ENCODE data around the gene DDX19B.

DDX19B gene

DNA sequence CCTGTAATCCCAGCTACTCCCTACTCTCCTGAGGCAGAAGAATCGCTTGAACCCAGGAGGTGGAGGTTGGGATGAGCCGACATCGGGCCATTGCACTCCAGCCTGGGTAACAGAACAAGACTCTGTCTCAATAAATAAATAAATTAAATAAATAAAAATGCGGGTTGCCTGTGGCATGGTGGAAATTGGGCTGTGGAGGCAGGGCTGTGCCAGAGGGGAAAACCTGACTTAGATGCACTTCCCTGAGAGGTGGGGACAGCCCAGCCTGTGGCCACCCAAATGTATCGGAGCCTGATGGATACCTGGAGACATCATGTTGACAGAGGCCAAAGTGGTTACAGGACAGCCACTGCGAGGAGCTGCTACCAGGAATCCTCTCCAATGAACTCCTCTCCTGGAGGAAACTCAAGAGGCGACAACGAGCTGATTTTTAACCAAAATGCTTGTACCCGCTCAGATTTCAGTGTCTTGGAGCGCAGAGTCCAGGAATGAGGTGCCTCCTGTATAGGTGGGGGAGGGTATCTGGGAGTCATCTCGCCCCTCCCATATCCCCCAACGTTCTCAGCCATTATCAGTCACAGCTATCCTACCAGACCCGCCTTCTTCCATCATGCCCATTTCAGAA is 80.0 kb downstream of the DDX19B start:
- Histone ChIP-seq H3K4me3 (no peak overlapping the region), H4K20me1 (peaks cover 29% of the 10 kb centered on the region), H3K27me3 (no peaks in the 10 kb centered on the region), H3K36me3 (peaks cover 58% of the 10 kb centered on the region), H3K27ac (peak overlapping the region; percentile 96; the same call in 1 of the 2 replicates), H3K9me3 (no peaks in the 10 kb centered on the region), H3K9ac (peak overlapping the region; percentile 20; the same call in 1 of the 2 replicates), H3K4me2 (peak overlapping the region; percentile 97), H3K4me1 (peaks cover 51% of the 10 kb centered on the region)
- no peak for TF ChIP-seq Cebpa-rat (IDR thresholded peaks at IDR 0.05)

DNA sequence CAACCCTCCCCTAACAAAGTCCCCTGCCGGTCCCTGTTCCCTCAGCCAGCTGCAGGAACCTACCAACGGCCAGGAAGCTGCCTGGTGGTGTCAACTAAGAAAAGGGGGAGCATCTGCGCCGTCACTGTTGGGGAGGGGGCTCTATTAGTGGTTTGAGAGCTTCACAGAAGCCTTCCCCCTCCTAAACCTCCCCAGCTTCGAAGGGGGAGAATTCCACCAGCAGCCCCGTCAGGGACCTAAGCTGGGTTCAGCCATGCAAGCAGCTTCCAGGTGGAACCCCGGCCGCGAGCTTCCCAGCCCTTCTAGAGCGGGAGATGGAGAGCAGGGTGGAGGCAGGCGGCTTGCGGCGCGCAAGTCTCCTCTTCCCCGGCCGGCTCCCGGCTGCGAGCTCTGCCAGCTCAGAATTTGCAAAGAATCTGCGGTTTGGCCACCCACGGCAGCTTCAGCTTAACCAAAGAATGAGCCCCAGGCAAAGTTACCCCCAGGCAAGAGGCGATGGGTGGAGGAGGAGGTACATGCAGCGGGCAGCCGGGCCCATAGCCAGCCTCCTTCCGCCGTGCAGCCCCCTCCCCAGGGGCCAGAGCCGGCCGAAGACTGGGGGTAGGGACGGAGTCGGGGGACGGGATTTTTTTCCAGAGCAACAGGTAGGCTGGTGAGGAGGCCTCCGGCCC is 81.4 kb downstream of the DDX19B start:
- Histone ChIP-seq H3K4me3 (peak overlapping the region; percentile 81), H3K9me3 (no peaks in the 10 kb centered on the region), H3K27me3 (no peaks in the 10 kb centered on the region), H3K9ac (peak overlapping the region; percentile 93), H3K36me3 (peaks cover 57% of the 10 kb centered on the region), H3K4me1 (peaks cover 46% of the 10 kb centered on the region), H3K4me2 (peak overlapping the region; percentile 97), H4K20me1 (peaks cover 23% of the 10 kb centered on the region), H3K27ac (peak overlapping the region; percentile 96)
- TF ChIP-seq Cebpa-rat (IDR thresholded peaks at IDR 0.05), result no peak

DNA sequence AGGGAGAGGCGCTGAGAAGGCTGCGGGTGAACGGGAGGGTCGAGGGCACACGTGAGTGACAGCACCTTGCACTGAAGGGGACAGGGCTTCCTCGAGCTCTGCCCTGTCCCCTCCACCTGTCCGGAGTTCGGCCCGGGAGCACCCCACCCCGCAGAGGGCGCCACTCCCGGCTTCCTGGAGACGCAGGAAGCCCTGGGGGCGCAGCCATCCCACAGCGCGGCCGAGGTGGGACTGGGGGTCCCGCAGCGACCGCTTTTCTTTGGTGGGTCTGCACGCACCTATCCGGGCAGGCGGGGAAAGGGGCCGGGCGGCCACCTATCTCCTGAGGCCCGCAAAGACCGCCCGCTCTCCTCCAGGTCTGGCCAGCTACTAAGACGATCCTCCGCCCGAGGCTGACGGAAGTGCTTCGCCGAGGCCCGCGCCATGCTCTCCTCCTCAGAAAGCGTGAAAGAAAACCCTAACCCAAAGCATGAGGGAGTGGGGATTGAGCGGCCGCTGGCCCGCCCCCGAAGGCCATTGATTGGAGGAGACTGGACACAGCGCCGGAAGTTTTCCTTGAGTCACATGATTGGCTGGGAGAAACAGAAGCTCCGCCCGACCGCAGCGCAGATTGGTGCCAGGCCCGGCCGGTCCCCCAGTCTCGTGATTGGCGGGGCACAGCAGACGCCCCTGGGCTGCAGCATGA is 82.1 kb downstream of the DDX19B start:
- Histone ChIP-seq H3K27ac (peak overlapping the region; percentile 96), H3K9ac (peak overlapping the region; percentile 93), H3K4me1 (peaks cover 39% of the 10 kb centered on the region), H3K9me3 (no peaks in the 10 kb centered on the region), H3K36me3 (peaks cover 59% of the 10 kb centered on the region), H3K27me3 (no peaks in the 10 kb centered on the region), H3K4me3 (peak overlapping the region; percentile 81), H4K20me1 (peaks cover 16% of the 10 kb centered on the region), H3K4me2 (peak overlapping the region; percentile 97)
- TF ChIP-seq Cebpa-rat (IDR thresholded peaks at IDR 0.05), result no peak

DNA sequence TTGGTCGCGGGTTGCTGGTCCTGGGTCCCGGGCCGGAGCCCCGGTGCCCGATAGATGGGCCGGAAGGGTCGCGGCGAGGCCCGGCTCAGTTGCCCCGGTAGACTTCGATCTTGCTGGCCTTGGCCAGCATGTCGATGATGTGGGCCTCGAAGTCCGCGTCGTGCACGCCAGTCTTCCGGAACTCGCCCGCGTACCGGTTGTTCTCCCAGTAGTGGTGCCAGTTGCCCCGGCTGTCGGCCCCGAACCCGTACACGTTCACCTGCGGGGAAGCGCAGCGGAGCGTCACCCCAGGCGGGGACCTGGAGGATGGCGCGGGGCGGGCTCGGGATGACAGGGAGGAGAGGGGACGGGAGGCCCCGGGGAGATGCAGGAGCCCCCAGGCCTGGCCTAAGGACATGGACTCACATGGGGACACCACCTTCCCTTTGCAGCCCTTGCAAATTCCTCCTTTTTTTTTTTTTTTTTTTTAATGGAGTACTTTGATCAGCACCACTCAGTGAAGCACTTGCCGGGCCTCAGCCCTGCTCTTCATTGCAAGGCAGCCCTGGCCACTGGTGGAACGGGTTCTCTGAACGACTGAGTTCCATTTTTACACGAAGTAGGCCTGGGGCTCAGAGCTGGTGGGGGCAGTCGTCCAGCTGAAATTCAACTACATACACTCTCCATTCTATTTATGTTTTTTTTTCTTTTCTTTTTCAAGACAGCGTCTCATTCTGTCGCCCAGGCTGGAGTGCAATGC is 82.8 kb downstream of the DDX19B start:
- Histone ChIP-seq H3K4me2 (peak overlapping the region; percentile 86), H3K9ac (peak overlapping the region; percentile 68), H3K4me1 (peaks cover 32% of the 10 kb centered on the region), H3K4me3 (peak overlapping the region; percentile 81), H4K20me1 (peaks cover 9% of the 10 kb centered on the region), H3K27ac (peak overlapping the region; percentile 75), H3K9me3 (no peaks in the 10 kb centered on the region), H3K27me3 (no peaks in the 10 kb centered on the region), H3K36me3 (peaks cover 62% of the 10 kb centered on the region)
- TF ChIP-seq Cebpa-rat (IDR thresholded peaks at IDR 0.05), result no peak

DNA sequence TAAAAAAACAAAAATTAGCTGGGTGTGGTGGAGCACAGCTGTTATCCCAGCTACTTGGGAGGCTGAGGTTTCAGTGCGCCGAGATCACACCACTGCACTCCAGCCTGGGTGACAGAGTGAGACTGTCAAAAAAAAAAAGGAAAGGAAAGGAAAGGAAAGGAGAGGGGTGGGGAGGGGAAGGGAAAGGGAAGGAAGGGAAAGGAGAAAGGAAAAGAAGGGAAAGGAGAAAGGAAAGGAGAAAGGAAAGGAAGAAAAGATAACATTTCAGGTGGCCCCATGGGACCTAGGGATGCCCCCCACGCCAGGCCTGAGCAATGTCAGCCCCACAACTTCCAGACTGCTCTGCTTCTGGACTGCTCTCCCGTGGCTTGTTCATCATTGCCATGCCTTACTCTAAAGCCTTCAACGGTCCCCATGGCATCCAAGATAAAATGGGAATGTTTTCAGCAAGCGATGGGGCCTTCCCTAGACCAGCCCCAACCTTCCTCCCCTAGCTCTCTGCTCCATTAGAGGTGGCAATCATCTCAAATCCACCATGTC is 84.5 kb downstream of the DDX19B start:
- H3K9ac ChIP-seq, result no peak overlapping the region
- H3K4me1 ChIP-seq, result peaks cover 24% of the 10 kb centered on the region
- H3K9me3 ChIP-seq, result no peaks in the 10 kb centered on the region
- no peak overlapping the region for H3K27ac ChIP-seq
- H3K36me3 ChIP-seq, result peaks cover 70% of the 10 kb centered on the region
- H3K27me3 ChIP-seq, result no peaks in the 10 kb centered on the region
- no peak overlapping the region for H3K4me2 ChIP-seq
- TF ChIP-seq Cebpa-rat (IDR thresholded peaks at IDR 0.05), result no peak
- no peak overlapping the region for H3K4me3 ChIP-seq
- H4K20me1 ChIP-seq, result peaks cover 9% of the 10 kb centered on the region
